GM23338 (cell line): ENCODE results near the gene FAM219A. TPM values are rescaled to one million over a fixed set of nuclear protein-coding genes. Genes with fewer than 3 reads are reported as not detected.

ENCODE experiments used
- ATAC-seq: fragments of 200-7000 bp; cut with Tn5 transposase; 3 replicates; pipeline ENCODE4 v1.9.1; 2020
- DNase-seq: peaks from one replicate; pipeline ENCODE4 v3.0.0-alpha.2; 2015; ENCODE audit warnings: low spot score
- H2AFZ ChIP-seq: fragments of 200-600 bp; sonication (generic); 2 replicates; pipeline ENCODE4 v1.8.0; 2016; ENCODE audit warnings: antibody characterized with exemption, mild to moderate bottlenecking, moderate library complexity
- H3F3A ChIP-seq: fragments of 200-600 bp; sonication (generic); replicated peaks from 2 replicates; pipeline ENCODE4 v1.8.0; 2017; ENCODE audit warnings: antibody characterized with exemption, mixed run types, low read depth
- H3K27ac ChIP-seq: fragments of 200-600 bp; sonication (generic); 2 replicates; pipeline ENCODE4 v1.6.1; 2016; ENCODE audit warnings: low read depth
- H3K27me3 ChIP-seq: fragments of 200-600 bp; sonication (generic); 2 replicates; pipeline ENCODE4 v1.8.0; 2016; ENCODE audit warnings: mild to moderate bottlenecking, mixed run types, moderate library complexity; ENCODE audit not compliant: insufficient read depth
- H3K36me3 ChIP-seq: fragments of 200-600 bp; sonication (generic); 2 replicates; pipeline ENCODE4 v1.8.0; 2016; ENCODE audit warnings: mild to moderate bottlenecking; ENCODE audit not compliant: insufficient read depth
- H3K4me1 ChIP-seq: fragments of 200-600 bp; sonication (generic); 2 replicates; pipeline ENCODE4 v1.8.0; 2016; ENCODE audit warnings: mild to moderate bottlenecking, moderate library complexity; ENCODE audit not compliant: insufficient read depth
- H3K4me2 ChIP-seq: fragments of 200-600 bp; sonication (generic); 2 replicates; pipeline ENCODE4 v1.7.1; 2017; ENCODE audit warnings: mixed run types
- H3K4me3 ChIP-seq: fragments of 200-600 bp; sonication (generic); 2 replicates; pipeline ENCODE4 v1.6.1; 2016; ENCODE audit warnings: mixed run types
- H3K79me2 ChIP-seq: fragments of 200-600 bp; sonication (generic); replicated peaks from 2 replicates; pipeline ENCODE4 v1.8.0; 2017; ENCODE audit warnings: mild to moderate bottlenecking; ENCODE audit not compliant: insufficient read depth
- H3K9me2 ChIP-seq: fragments of 200-600 bp; sonication (generic); 2 replicates; pipeline ENCODE4 v1.8.0; 2017; ENCODE audit not compliant: insufficient read depth
- H4K20me1 ChIP-seq: fragments of 200-600 bp; sonication (generic); replicated peaks from 2 replicates; pipeline ENCODE4 v1.8.0; 2017; ENCODE audit warnings: mild to moderate bottlenecking; ENCODE audit not compliant: insufficient read depth
- H3K27ac Mint-ChIP-seq: 2 replicates; pipeline ENCODE4 v1.8.0; 2020; ENCODE audit warnings: inconsistent platforms, mild to moderate bottlenecking, moderate library complexity, mixed read lengths
- H3K27me3 Mint-ChIP-seq: 3 replicates; pipeline ENCODE4 v1.8.0; 2022; ENCODE audit warnings: low read depth, mild to moderate bottlenecking, moderate library complexity, mixed read lengths, inconsistent platforms; ENCODE audit not compliant: insufficient read depth, poor library complexity
- H3K36me3 Mint-ChIP-seq: 3 replicates; pipeline ENCODE4 v1.8.0; 2021; ENCODE audit warnings: low read depth, mild to moderate bottlenecking, inconsistent platforms, moderate library complexity, mixed read lengths
- H3K4me1 Mint-ChIP-seq: 3 replicates; pipeline ENCODE4 v1.8.0; 2020; ENCODE audit warnings: mild to moderate bottlenecking, inconsistent platforms, mixed read lengths
- H3K4me3 Mint-ChIP-seq: 3 replicates; pipeline ENCODE4 v1.8.0; 2021; ENCODE audit warnings: moderate library complexity, mild to moderate bottlenecking, inconsistent platforms, mixed read lengths
- H3K9me3 Mint-ChIP-seq: 3 replicates; pipeline ENCODE4 v1.8.0; 2020; ENCODE audit warnings: moderate library complexity, mild to moderate bottlenecking, inconsistent platforms, mixed read lengths
- CREB1 ChIP-seq: fragments of 250-450 bp; sonication (Bioruptor Pico); IDR thresholded peaks from 2 replicates; pipeline ENCODE4 v1.5.0; 2020; ENCODE audit warnings: low read depth, mild to moderate bottlenecking, moderate library complexity
- EZH2 ChIP-seq: fragments of 200-600 bp; sonication (generic); IDR thresholded peaks from one replicate; pipeline ENCODE4 v1.8.0; 2017; ENCODE audit warnings: antibody characterized with exemption, mild to moderate bottlenecking, low read depth; ENCODE audit not compliant: unreplicated experiment
- EZH2phosphoT487 ChIP-seq: fragments of 200-600 bp; sonication (generic); IDR thresholded peaks from one replicate; pipeline ENCODE4 v1.8.1; 2018; ENCODE audit warnings: antibody characterized with exemption; ENCODE audit not compliant: unreplicated experiment
- JUNB ChIP-seq: IDR thresholded peaks from one replicate; pipeline ENCODE4 v1.6.1; 2016; ENCODE audit warnings: antibody characterized with exemption; ENCODE audit not compliant: unreplicated experiment
- NANOG ChIP-seq: IDR thresholded peaks from 2 replicates; pipeline ENCODE4 v1.6.1; 2016; ENCODE audit warnings: antibody characterized with exemption, borderline replicate concordance
- STAT1 ChIP-seq: IDR thresholded peaks from one replicate; pipeline ENCODE4 v1.6.1; 2016; ENCODE audit warnings: antibody characterized with exemption; ENCODE audit not compliant: unreplicated experiment
- ZNF114 ChIP-seq: fragments of 250-450 bp; sonication (Bioruptor Pico); IDR thresholded peaks from 2 replicates; pipeline ENCODE4 v1.5.0; 2020; ENCODE audit warnings: mild to moderate bottlenecking, moderate library complexity
- polyA plus RNA-seq: library from polyadenylated mRNA; unstranded; fragments of >200 nt; fragmentation: Nextera tagmentation; extraction: Ambion mirVana; gene quantifications from 2 replicates; pipeline ENCODE4 v1.2.1, GENCODE V29; 2016
- total RNA-seq: library from RNA; depleted of rRNA; stranded (reverse); fragments of >200 nt; shearing (Covaris generic); gene quantifications from 2 replicates; pipeline ENCODE4 v1.2.3, GENCODE V29; 2014
- TF ChIP-seq, protein P1 (sequence below): IDR thresholded peaks from one replicate; pipeline ENCODE4 v1.6.1; 2018; ENCODE audit warnings: antibody characterized with exemption; ENCODE audit not compliant: unreplicated experiment
- TF ChIP-seq, protein P2 (sequence below): IDR thresholded peaks from 2 replicates; pipeline ENCODE4 v1.6.1; 2016; ENCODE audit warnings: antibody characterized with exemption
- TF ChIP-seq, protein P3 (sequence below): fragments of 250-450 bp; sonication (Bioruptor Pico); IDR thresholded peaks from 2 replicates; pipeline ENCODE4 v1.5.0; 2020; ENCODE audit warnings: mild to moderate bottlenecking, moderate library complexity
- TF ChIP-seq, protein P4 (sequence below), 2 experiments: fragments of 200-600 bp in 1 of 2; sonication (generic) in 1 of 2; conservative IDR thresholded peaks; 2 replicates each; pipeline versions ENCODE4 v1.5.1 to v1.6.1; 2016 to 2017; ENCODE audit warnings: antibody characterized with exemption in 2 of 2, low read depth in 2 of 2, mild to moderate bottlenecking in 2 of 2, moderate library complexity in 1 of 2

Gene FAM219A
- total and polyA plus RNA-seq, 2 experiments from 2014 or later = 3.8 to 7.2 TPM

DNA sequence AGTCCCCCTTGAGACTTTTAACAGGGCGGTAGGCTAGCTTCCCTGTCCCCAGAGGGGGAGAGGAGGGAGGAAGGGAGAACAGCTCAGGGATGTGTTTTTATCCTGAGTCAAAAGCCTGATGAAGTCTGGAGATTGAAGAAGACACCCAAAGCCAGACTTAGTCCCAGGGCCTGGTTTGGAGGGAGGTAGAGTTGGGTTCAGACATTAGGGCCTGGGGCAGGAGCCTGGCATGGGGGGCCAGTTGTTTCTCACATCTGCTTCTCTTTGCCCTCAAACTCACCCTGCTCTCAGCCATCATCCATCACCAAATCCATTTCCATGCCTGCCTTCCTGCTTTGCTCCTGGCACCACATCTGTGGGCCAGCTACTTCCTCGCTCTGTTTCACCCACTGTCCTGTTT, 84.6 kb downstream of the FAM219A start:
- Mint-ChIP-seq H3K4me1 (peaks cover 21% of the 10 kb centered on the region), H3K27me3 (peaks cover 17% of the 10 kb centered on the region), H3K4me3 (no peak overlapping the region; the same call in 2 of the 3 replicates), H3K27ac (no peak overlapping the region), H3K9me3 (peaks cover under 1% of the 10 kb centered on the region; the same call in 1 of the 3 replicates), H3K36me3 (peaks cover 29% of the 10 kb centered on the region)
- no peak for ATAC-seq
- TF ChIP-seq, protein P1, sequence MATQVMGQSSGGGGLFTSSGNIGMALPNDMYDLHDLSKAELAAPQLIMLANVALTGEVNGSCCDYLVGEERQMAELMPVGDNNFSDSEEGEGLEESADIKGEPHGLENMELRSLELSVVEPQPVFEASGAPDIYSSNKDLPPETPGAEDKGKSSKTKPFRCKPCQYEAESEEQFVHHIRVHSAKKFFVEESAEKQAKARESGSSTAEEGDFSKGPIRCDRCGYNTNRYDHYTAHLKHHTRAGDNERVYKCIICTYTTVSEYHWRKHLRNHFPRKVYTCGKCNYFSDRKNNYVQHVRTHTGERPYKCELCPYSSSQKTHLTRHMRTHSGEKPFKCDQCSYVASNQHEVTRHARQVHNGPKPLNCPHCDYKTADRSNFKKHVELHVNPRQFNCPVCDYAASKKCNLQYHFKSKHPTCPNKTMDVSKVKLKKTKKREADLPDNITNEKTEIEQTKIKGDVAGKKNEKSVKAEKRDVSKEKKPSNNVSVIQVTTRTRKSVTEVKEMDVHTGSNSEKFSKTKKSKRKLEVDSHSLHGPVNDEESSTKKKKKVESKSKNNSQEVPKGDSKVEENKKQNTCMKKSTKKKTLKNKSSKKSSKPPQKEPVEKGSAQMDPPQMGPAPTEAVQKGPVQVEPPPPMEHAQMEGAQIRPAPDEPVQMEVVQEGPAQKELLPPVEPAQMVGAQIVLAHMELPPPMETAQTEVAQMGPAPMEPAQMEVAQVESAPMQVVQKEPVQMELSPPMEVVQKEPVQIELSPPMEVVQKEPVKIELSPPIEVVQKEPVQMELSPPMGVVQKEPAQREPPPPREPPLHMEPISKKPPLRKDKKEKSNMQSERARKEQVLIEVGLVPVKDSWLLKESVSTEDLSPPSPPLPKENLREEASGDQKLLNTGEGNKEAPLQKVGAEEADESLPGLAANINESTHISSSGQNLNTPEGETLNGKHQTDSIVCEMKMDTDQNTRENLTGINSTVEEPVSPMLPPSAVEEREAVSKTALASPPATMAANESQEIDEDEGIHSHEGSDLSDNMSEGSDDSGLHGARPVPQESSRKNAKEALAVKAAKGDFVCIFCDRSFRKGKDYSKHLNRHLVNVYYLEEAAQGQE = no peak
- TF ChIP-seq CREB1 (no peak), EZH2phosphoT487 (no peak), JUNB (no peak), STAT1 (no peak), NANOG (no peak), ZNF114 (no peak), EZH2 (no peak)
- TF ChIP-seq, protein P2, sequence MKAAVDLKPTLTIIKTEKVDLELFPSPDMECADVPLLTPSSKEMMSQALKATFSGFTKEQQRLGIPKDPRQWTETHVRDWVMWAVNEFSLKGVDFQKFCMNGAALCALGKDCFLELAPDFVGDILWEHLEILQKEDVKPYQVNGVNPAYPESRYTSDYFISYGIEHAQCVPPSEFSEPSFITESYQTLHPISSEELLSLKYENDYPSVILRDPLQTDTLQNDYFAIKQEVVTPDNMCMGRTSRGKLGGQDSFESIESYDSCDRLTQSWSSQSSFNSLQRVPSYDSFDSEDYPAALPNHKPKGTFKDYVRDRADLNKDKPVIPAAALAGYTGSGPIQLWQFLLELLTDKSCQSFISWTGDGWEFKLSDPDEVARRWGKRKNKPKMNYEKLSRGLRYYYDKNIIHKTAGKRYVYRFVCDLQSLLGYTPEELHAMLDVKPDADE = no peak
- TF ChIP-seq, protein P3, sequence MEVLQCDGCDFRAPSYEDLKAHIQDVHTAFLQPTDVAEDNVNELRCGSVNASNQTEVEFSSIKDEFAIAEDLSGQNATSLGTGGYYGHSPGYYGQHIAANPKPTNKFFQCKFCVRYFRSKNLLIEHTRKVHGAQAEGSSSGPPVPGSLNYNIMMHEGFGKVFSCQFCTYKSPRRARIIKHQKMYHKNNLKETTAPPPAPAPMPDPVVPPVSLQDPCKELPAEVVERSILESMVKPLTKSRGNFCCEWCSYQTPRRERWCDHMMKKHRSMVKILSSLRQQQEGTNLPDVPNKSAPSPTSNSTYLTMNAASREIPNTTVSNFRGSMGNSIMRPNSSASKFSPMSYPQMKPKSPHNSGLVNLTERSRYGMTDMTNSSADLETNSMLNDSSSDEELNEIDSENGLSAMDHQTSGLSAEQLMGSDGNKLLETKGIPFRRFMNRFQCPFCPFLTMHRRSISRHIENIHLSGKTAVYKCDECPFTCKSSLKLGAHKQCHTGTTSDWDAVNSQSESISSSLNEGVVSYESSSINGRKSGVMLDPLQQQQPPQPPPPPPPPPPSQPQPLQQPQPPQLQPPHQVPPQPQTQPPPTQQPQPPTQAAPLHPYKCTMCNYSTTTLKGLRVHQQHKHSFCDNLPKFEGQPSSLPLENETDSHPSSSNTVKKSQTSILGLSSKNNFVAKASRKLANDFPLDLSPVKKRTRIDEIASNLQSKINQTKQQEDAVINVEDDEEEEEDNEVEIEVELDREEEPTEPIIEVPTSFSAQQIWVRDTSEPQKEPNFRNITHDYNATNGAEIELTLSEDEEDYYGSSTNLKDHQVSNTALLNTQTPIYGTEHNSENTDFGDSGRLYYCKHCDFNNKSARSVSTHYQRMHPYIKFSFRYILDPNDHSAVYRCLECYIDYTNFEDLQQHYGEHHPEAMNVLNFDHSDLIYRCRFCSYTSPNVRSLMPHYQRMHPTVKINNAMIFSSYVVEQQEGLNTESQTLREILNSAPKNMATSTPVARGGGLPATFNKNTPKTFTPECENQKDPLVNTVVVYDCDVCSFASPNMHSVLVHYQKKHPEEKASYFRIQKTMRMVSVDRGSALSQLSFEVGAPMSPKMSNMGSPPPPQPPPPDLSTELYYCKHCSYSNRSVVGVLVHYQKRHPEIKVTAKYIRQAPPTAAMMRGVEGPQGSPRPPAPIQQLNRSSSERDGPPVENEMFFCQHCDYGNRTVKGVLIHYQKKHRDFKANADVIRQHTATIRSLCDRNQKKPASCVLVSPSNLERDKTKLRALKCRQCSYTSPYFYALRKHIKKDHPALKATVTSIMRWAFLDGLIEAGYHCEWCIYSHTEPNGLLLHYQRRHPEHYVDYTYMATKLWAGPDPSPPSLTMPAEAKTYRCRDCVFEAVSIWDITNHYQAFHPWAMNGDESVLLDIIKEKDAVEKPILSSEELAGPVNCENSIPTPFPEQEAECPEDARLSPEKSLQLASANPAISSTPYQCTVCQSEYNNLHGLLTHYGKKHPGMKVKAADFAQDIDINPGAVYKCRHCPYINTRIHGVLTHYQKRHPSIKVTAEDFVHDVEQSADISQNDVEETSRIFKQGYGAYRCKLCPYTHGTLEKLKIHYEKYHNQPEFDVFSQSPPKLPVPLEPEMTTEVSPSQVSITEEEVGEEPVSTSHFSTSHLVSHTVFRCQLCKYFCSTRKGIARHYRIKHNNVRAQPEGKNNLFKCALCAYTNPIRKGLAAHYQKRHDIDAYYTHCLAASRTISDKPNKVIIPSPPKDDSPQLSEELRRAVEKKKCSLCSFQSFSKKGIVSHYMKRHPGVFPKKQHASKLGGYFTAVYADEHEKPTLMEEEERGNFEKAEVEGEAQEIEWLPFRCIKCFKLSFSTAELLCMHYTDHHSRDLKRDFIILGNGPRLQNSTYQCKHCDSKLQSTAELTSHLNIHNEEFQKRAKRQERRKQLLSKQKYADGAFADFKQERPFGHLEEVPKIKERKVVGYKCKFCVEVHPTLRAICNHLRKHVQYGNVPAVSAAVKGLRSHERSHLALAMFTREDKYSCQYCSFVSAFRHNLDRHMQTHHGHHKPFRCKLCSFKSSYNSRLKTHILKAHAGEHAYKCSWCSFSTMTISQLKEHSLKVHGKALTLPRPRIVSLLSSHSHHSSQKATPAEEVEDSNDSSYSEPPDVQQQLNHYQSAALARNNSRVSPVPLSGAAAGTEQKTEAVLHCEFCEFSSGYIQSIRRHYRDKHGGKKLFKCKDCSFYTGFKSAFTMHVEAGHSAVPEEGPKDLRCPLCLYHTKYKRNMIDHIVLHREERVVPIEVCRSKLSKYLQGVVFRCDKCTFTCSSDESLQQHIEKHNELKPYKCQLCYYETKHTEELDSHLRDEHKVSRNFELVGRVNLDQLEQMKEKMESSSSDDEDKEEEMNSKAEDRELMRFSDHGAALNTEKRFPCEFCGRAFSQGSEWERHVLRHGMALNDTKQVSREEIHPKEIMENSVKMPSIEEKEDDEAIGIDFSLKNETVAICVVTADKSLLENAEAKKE (CRISPR knock-in tag) = no peak
- TF ChIP-seq, protein P4, sequence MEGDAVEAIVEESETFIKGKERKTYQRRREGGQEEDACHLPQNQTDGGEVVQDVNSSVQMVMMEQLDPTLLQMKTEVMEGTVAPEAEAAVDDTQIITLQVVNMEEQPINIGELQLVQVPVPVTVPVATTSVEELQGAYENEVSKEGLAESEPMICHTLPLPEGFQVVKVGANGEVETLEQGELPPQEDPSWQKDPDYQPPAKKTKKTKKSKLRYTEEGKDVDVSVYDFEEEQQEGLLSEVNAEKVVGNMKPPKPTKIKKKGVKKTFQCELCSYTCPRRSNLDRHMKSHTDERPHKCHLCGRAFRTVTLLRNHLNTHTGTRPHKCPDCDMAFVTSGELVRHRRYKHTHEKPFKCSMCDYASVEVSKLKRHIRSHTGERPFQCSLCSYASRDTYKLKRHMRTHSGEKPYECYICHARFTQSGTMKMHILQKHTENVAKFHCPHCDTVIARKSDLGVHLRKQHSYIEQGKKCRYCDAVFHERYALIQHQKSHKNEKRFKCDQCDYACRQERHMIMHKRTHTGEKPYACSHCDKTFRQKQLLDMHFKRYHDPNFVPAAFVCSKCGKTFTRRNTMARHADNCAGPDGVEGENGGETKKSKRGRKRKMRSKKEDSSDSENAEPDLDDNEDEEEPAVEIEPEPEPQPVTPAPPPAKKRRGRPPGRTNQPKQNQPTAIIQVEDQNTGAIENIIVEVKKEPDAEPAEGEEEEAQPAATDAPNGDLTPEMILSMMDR (conservative IDR thresholded peaks at IDR 0.05; ENCODE audit: low read depth in 2 of 2) = no peak
- DNase-seq = no peak
- no peaks in the 10 kb centered on the region for H3K36me3 ChIP-seq
- no peaks in the 10 kb centered on the region for H4K20me1 ChIP-seq
- no peaks in the 10 kb centered on the region for H3K79me2 ChIP-seq
- peaks cover 19% of the 10 kb centered on the region for H3K4me1 ChIP-seq
- H3K27ac ChIP-seq = no peak overlapping the region
- H3K27me3 ChIP-seq = peaks cover 15% of the 10 kb centered on the region
- no peak overlapping the region for H2AFZ ChIP-seq
- H3K4me3 ChIP-seq = no peak overlapping the region
- no peaks in the 10 kb centered on the region for H3K9me2 ChIP-seq
- H3F3A ChIP-seq = no peaks in the 10 kb centered on the region
- H3K4me2 ChIP-seq = no peak overlapping the region
